ENCODE data around the gene CCL19. TPM values are rescaled to one million over a fixed set of nuclear protein-coding genes. Genes with fewer than 3 reads are reported as not detected.
A peak's percentile ranks its signal among the peaks of the same experiment; 100 is the strongest.

The CCL19 gene
- total and polyA plus RNA-seq, 2 donors (not counting 3 experiments of a cell fraction or from before 2014, with no cell fraction given) = not detected

GRCh38 chr9:34665381-34666250 lies 25.5 kb downstream of the CCL19 start:
- H3K36me3 ChIP-seq (ENCODE audit: control insufficient read depth in 2 of 2, extremely low read depth in 1 of 2, insufficient read depth in 2 of 2, low read length in 2 of 2) = no peaks in the 10 kb centered on the region

DNA sequence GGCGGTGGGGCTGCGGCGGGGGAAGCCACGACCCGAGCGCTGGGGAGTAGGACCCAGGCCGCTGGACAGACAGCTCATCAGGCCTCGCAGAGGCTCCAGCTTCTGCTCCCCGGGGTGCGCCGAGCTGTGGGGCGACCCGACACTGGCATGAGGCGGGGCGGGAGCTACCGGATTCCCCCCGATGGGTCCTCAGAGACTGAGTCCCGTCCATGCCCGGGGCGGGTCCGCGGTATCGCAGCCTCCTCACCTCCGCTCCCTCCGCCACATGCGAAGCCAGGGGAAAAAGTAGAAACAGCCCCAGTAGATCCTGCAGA lies 26.1 kb downstream of the CCL19 start:
- peaks cover 5% of the 10 kb centered on the region for H3K4me1 ChIP-seq (ENCODE audit: control insufficient read depth, extremely low read depth, insufficient read depth, low read length)
- intact Hi-C loops (cut with micrococcal nuclease) = loop anchor here (1.0 to 2.0 kb wide), 4 partner anchors 10 to 52 kb away; partner anchors contain the start of genes IL11RA, RPP25L and SIGMAR1
- no peaks in the 10 kb centered on the region for H4K20me1 ChIP-seq (replicated peaks; ENCODE audit: control insufficient read depth, extremely low read depth, insufficient read depth, low read length)
- no peaks in the 10 kb centered on the region for H3K27me3 ChIP-seq (ENCODE audit: control insufficient read depth in 2 of 2, insufficient read depth in 2 of 2, low read length in 2 of 2)
- H3K79me2 ChIP-seq (ENCODE audit: control insufficient read depth, insufficient read depth, low read length) = no peaks in the 10 kb centered on the region
- H3K9me1 ChIP-seq (replicated peaks; ENCODE audit: control insufficient read depth, extremely low read depth, insufficient read depth, low read length) = no peaks in the 10 kb centered on the region
- H3K36me3 ChIP-seq (ENCODE audit: control insufficient read depth in 2 of 2, extremely low read depth in 1 of 2, insufficient read depth in 2 of 2, low read length in 2 of 2) = no peaks in the 10 kb centered on the region
- POLR2A ChIA-PET = interaction anchor here (0.6 to 1.2 kb wide), 2 partner anchors 18 to 27 kb away, joined by 3 to 7 read pairs; partner anchors contain the start of genes GALT and SIGMAR1
- TF ChIP-seq MYC (IDR thresholded peaks at IDR 0.05; ENCODE audit: low read depth, low read length) = no peak
- no peak for TF ChIP-seq POLR2A (IDR thresholded peaks at IDR 0.05; ENCODE audit: low read depth, low read length)
- peak; percentile 25 for TF ChIP-seq POLR2AphosphoS5 (IDR thresholded peaks at IDR 0.05; ENCODE audit: insufficient read depth, low read depth, low read length)
- TF ChIP-seq GATA2 (IDR thresholded peaks at IDR 0.05; ENCODE audit: insufficient read depth, insufficient read length, low read depth, low read length) = no peak
- TF ChIP-seq FOS (IDR thresholded peaks at IDR 0.05; ENCODE audit: borderline replicate concordance, insufficient read depth, low read length) = no peak
- H3K9me3 ChIP-seq (replicated peaks; ENCODE audit: control insufficient read depth, insufficient read depth, low read length) = no peaks in the 10 kb centered on the region
- peak overlapping the region; percentile 94 for H2AFZ ChIP-seq (ENCODE audit: low read depth, low read length)
- FAIRE-seq (no peak), DNase-seq (ENCODE audit: low read depth, low spot score) (no peak)
- CTCF ChIA-PET = interaction anchor here (0.7 to 2.3 kb wide), 13 partner anchors 9 to 235 kb away, joined by 3 to 15 read pairs (median 6); partner anchors contain the start of genes GALT, IL11RA, RPP25L and SIGMAR1
- H3K27ac ChIP-seq (ENCODE audit: insufficient read depth, low read depth, low read length) = no peak overlapping the region
- BruUV-seq (replicated peaks) = no TSS peak
- H3K9ac ChIP-seq (replicated peaks; ENCODE audit: extremely low read depth, insufficient read depth, low read length) = no peak overlapping the region
- H3K4me3 ChIP-seq (replicated peaks in 1 of 3; ENCODE audit: insufficient read depth in 1 of 3, low read depth in 1 of 3, low read length in 3 of 3) = peak overlapping the region; percentile 17 to 49 (median 24)
- dilution Hi-C loops (cut with MboI; ENCODE audit: extremely low pct_ligation_motif_present, low sequenced_read_pairs) = no loop called here
- H3K4me2 ChIP-seq (ENCODE audit: insufficient read depth, low read length) = peak overlapping the region; percentile 63

More at GRCh38 chr9:34665381-34666250, 25.5 kb downstream of the CCL19 start:
- CTCF ChIA-PET = interaction anchor here (0.7 to 2.3 kb wide), 13 partner anchors 9 to 234 kb away, joined by 3 to 15 read pairs (median 6); partner anchors contain the start of genes GALT, IL11RA, RPP25L and SIGMAR1
- Histone ChIP-seq H3K9me3 (replicated peaks; ENCODE audit: control insufficient read depth, insufficient read depth, low read length) (no peaks in the 10 kb centered on the region), H2AFZ (ENCODE audit: low read depth, low read length) (peak overlapping the region; percentile 91), H3K4me3 (replicated peaks in 1 of 3; ENCODE audit: insufficient read depth in 1 of 3, low read depth in 1 of 3, low read length in 3 of 3) (peak overlapping the region; percentile 49 to 69 (median 64)), H3K27me3 (ENCODE audit: control insufficient read depth in 2 of 2, insufficient read depth in 2 of 2, low read length in 2 of 2) (no peaks in the 10 kb centered on the region), H3K4me2 (ENCODE audit: insufficient read depth, low read length) (peak overlapping the region; percentile 74), H3K27ac (ENCODE audit: insufficient read depth, low read depth, low read length) (peak overlapping the region; percentile 78), H3K9ac (replicated peaks; ENCODE audit: extremely low read depth, insufficient read depth, low read length) (peak overlapping the region; percentile 76), H3K9me1 (replicated peaks; ENCODE audit: control insufficient read depth, extremely low read depth, insufficient read depth, low read length) (no peaks in the 10 kb centered on the region), H3K79me2 (ENCODE audit: control insufficient read depth, insufficient read depth, low read length) (no peaks in the 10 kb centered on the region), H3K4me1 (ENCODE audit: control insufficient read depth, extremely low read depth, insufficient read depth, low read length) (peaks cover 5% of the 10 kb centered on the region), H4K20me1 (replicated peaks; ENCODE audit: control insufficient read depth, extremely low read depth, insufficient read depth, low read length) (no peaks in the 10 kb centered on the region)
- dilution Hi-C loops (cut with MboI; ENCODE audit: extremely low pct_ligation_motif_present, low sequenced_read_pairs) = no loop called here
- DNase-seq (ENCODE audit: low read depth, low spot score) = peak; percentile 79
- POLR2A ChIA-PET = interaction anchor here (0.5 to 1.2 kb wide), 3 partner anchors 18 to 387 kb away, joined by 3 to 7 read pairs (median 3); partner anchors contain the start of genes GALT and SIGMAR1
- TF ChIP-seq POLR2A (IDR thresholded peaks at IDR 0.05; ENCODE audit: low read depth, low read length) (peak; percentile 71), JUN (IDR thresholded peaks at IDR 0.05; ENCODE audit: borderline replicate concordance, insufficient read depth, insufficient read length, low read depth) (no peak), MAX (IDR thresholded peaks at IDR 0.05; ENCODE audit: insufficient read depth, insufficient read length) (no peak), POLR2AphosphoS5 (IDR thresholded peaks at IDR 0.05; ENCODE audit: insufficient read depth, low read depth, low read length) (peak; percentile 32), MYC (IDR thresholded peaks at IDR 0.05; ENCODE audit: low read depth, low read length) (no peak)
- TSS peak; percentile 70 for BruUV-seq (replicated peaks)
- intact Hi-C loops (cut with micrococcal nuclease) = loop anchor here (1.0 to 2.0 kb wide), 4 partner anchors 10 to 53 kb away; partner anchors contain the start of genes IL11RA, RPP25L and SIGMAR1
- FAIRE-seq = peak; percentile 94

All from endothelial cell of umbilical vein (primary cell).